GM19239 (cell line): ENCODE measurements around the gene OR6K6.

ENCODE experiments used
- DNase-seq: peaks from one replicate; pipeline ENCODE4 v3.0.0; 2011; ENCODE audit warnings: low spot score; ENCODE audit not compliant: insufficient read length
- FAIRE-seq: peaks from 2 replicates; lab custom pipeline; 2011; peaks lifted over from hg19 to GRCh38; lab: Jason Lieb, UNC

OR6K6 gene, protein sequence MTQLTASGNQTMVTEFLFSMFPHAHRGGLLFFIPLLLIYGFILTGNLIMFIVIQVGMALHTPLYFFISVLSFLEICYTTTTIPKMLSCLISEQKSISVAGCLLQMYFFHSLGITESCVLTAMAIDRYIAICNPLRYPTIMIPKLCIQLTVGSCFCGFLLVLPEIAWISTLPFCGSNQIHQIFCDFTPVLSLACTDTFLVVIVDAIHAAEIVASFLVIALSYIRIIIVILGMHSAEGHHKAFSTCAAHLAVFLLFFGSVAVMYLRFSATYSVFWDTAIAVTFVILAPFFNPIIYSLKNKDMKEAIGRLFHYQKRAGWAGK

DNA sequence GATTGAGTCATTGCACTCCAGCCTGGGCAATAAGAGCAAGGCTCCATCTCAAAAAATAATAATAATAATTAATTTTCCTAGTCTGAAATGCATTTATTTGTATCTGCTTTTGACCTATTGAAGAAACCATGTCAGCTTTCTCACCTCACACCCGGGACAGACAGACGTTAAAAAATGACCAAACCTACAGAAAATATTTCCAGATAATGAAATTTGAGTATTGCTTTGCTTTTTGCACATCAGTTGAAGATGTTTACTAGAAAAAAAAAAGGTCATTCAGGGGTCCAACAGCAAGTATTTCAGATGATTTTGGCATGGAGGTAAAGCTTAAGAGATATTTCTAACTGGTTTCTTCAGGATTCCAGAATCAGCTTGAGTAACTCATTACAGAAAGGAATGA is at the start of gene OR6K6:
OR6K6 (plus strand) TSS at position 301 of the 400 bp plus-strand sequence. CDS start 168 bp downstream, outside the sequence.
- no peak for FAIRE-seq

DNA sequence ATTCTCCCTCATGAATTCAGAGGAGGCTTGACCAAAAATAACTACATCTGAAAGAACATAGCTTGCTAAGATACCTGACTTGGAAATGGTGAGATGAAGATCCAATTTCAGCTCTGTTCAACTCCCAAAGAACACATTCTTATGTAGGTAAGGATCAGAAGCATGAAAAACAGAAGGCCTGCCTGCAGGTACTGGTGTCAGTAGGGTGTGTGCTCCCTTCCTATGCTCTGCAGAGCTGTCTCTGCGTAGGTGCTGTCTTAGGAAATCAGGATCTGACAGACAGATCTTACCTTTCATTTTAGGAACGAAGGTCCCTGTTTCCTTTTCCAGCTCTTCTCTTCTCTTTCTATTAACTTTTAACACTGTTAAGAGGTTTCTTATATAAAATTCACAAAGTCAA is 48.4 kb upstream of the OR6K6 start:
- DNase-seq (no peak), FAIRE-seq (no peak)

More for the DNA sequence above, at the start of gene OR6K6:
- no peak for DNase-seq

GRCh38 chr1:158711098-158711497 is 43.4 kb upstream of the OR6K6 start:
- no peak for FAIRE-seq
- no peak for DNase-seq

GRCh38 chr1:158714754-158715153 is 39.8 kb upstream of the OR6K6 start:
- no peak for FAIRE-seq
- no peak for DNase-seq

GRCh38 chr1:158716335-158716734 is 38.2 kb upstream of the OR6K6 start:
- no peak for DNase-seq
- no peak for FAIRE-seq

- DNase-seq (no peak), FAIRE-seq (no peak)
These were observed 37.2 kb upstream of the OR6K6 start for GRCh38 chr1:158717344-158717743.

DNA sequence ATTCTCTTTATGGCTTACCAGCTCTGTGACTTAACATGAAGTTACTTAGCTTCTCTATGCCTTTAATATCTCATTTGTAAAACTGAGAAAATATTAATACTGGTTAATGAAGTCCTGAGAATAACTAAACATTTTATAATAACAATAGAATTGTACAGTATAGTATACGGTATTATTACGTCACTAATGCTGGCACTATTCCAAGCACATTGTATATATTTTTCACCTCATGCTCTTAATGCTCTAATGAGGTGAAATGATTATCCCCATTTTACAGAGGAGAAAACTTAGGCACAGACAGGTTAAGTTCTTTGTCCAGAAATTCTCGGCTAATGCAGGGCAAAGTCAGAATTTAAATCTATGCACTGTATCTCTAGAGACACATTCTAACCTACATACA is 34.9 kb upstream of the OR6K6 start:
- DNase-seq (no peak), FAIRE-seq (no peak)

- FAIRE-seq (no peak), DNase-seq (no peak)
These were observed 33.9 kb upstream of the OR6K6 start, which contains the start of gene OR6K3 for GRCh38 chr1:158720620-158721019. Gene OR6K3 (minus strand): TSS chr1:158720720. CDS start chr1:158718115, 2,605 bp downstream.

DNA sequence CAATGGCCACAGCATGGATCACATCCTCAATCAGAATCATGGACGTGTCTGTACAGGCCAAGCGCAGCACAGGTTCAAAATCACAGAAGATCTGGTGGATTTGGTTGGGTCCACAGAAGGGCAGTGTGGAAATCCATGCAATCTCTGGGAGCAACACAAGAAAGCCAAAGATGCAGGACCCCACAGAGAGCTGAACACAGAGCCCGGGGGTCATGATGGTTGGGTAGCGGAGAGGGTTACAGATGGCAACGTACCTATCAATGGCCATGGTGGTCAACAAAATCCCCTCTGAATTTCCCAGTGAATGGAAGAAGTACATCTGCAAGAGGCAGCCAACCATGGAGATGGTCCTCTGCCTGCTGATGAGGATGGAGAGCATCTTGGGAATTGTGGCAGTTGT is 30.1 kb upstream of the OR6K6 start:
- no peak for DNase-seq

GRCh38 chr1:158728510-158729225 is 25.9 kb upstream of the OR6K6 start:
- no peak for FAIRE-seq
- no peak for DNase-seq

More for the DNA sequence above, 30.1 kb upstream of the OR6K6 start:
- FAIRE-seq, result no peak

DNA sequence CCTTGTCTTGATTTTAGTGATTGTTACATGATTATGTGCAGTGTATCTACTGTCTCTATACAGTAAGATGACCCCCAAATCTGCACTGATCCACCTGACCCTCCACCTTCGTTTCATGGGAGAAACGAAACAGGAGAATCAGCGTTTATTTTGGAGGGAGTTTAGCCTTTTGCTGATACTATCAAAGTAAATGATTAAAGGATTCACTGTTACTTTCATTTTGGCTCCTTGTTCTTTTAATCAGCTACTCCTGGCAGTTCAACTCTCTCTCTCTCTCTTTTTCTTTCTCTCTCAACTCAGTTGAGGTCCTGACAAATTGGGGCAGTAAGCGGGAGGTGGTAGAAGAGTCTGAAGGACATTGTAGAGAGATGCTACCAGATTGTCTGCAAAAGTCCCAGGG is 24.1 kb upstream of the OR6K6 start:
- no peak for FAIRE-seq
- no peak for DNase-seq

DNA sequence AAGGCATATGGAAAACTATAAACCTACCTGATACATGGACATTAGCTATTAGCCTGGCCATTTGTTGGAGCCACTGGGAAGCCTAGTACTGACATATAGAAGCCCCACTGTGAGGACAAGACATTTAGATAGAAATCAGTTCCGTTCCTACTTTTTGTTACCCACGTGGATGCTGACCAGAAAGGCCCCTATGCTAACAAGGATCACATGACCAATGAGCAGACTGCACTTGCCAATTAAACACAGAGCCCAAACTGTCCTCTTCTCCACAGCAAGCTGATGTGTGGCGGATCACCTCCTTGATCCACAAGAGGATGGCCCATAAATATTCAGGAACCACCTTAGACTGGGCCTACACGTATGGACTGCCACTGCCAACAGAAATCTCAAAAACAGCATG is 22.8 kb upstream of the OR6K6 start:
- no peak for FAIRE-seq
- DNase-seq, result no peak

- DNase-seq (no peak), FAIRE-seq (no peak)
These were observed 22.0 kb upstream of the OR6K6 start for GRCh38 chr1:158732524-158732923.

DNA sequence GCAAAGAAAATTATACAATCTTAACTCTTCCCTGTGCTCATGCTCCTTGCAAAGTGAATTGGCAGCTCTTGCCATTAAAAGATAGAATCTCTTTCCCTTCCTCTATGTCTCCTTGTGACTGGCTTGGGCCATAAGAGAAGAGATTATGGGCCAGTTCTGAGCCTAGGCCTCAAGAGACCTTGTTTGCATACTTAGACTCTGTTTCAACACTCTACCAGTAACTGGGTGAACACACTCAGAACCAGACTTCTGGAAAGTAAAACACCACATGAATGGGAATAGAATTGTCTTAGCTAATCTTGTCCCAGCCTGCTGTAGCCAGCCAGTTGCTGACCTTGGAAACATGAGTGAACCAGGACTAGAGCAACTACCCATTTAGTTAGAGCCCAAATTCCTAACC is 18.7 kb upstream of the OR6K6 start:
- no peak for DNase-seq
- FAIRE-seq, result no peak

DNA sequence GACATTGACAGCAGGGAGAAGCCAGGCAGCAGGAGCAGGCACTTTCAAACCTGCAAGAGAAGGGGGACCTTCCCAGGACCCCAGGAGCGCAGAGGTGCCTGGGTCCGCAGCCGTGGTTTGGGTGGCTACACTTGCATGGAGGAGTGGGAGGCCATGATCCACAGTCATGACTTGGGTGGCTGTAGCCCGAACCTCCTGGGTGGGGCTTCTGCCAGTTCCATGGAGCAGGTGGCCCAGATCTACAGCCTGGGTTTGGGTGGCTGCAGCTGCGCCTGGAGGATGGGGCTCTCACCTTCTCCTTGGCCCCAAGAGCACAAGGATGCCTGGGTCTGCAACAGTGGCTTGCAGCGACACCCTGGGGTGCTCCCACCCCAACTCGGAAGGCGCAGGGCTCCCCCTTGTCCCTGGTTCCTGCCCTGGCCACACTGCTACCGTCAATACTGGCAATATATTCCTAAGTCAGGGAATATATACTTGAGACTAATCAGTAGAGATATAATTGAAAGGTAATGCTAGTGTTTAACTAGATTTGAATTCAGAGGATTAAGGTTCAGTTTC is 2.3 kb upstream of the OR6K6 start:
- DNase-seq (no peak), FAIRE-seq (no peak)

DNA sequence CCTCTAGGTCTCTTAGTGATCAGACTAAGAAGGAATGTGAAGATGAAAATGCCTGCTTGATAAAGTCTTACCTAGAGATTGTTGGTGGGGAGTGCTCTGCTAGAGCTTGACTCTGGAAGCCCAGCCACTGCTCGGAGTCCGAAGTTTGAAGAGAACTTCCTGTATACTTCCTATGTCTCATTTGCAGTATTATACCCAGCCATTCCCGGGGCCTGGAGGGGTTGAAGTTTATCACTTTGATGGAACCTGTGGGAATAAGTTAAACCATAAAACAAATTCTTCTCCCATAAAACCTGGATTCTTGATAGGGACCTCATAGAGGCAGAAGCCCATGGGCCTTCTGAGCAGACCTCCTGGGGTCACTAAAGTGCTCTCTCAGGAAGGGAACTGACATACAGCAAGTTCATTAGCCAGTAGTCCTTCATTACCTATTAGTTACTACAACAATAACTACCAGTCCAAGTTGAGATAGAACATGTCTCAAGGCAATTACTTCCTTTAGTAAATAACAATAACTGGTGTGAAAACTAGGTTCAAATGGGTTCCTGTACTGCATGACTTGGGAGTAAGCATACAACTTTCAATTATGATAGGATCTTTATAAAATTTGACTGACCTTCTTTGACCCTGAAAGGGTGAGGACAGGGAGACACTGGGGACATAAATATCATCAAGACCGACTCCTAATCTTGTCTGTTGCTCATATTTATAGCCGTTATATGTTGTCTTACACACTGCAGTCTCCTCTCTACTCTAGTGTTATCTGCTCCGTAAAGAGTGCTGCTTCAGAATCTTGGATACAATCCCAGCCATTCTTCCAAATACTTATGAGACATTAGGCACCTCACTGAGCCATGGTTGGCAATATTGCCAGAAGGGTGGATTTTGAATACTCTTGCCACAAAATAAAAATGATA is 17.7 kb downstream of the OR6K6 start, which contains the start of gene OR6N1:
OR6N1 (minus strand) TSS at position 246 of the 917 bp plus-strand sequence. CDS start 5,513 bp downstream, outside the sequence.
- no peak for FAIRE-seq
- no peak for DNase-seq

DNA sequence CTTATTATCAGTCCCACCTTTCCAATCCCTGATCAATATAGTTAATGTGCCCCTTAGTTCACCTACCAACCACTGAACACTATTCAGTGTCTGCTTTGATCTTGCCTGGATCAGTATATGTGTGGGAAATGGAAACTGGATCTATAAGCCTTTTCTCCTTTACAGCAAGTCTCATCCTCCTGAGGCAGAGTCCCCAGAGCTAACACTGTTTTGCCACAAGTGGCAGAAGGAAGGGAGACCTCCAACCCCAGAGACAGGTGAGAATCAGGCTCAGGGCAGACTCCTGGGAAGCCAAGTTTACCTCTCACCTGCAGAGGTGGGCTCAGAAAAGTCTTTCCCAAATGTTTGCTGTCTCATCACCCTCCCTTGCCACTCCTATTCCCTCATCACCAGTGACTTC is 26.6 kb downstream of the OR6K6 start, which contains the start of gene OR6N2:
OR6N2 (minus strand) TSS at position 101 of the 400 bp plus-strand sequence. CDS start 3,569 bp downstream, outside the sequence.
- DNase-seq (no peak), FAIRE-seq (no peak)

- peak; percentile 62 for FAIRE-seq
- no peak for DNase-seq
These were observed 39.1 kb downstream of the OR6K6 start for GRCh38 chr1:158793604-158794003.

GRCh38 chr1:158794247-158794646 is 39.7 kb downstream of the OR6K6 start:
- DNase-seq (no peak), FAIRE-seq (no peak)

DNA sequence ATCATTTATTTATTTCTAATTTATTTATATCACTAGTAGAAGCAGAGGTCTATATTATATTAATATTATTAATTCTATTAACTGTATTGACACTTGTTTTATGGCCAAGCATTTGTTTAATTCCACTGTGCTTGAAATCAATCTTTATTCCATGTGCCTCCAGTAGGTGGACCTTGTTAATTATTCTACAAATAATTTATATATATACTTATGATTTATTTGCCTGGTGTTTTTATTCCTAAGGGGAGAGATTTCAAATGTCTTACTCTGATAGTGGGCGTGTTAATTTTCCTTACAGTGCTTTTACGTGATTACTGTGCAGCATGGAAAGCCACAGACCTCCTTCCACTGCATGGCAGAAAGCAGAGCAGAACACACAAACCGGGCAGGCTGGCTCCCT is 44.0 kb downstream of the OR6K6 start:
- DNase-seq (no peak), FAIRE-seq (no peak)
